ENCODE data around the gene PAX6. TPM values are rescaled to one million over a fixed set of nuclear protein-coding genes. Genes with fewer than 3 reads are reported as not detected.

PAX6 gene
- total RNA-seq, 2 donors from 2014 or later = 0.46 to 0.76 TPM

GRCh38 chr11:31819621-31820437 is 8.7 kb upstream of the PAX6 start:
- Mint-ChIP-seq H3K4me1 (ENCODE audit: low read depth) (peaks cover 30% of the 10 kb centered on the region), H3K27ac (no peak overlapping the region), H3K27me3 (ENCODE audit: low read depth) (peaks cover 82% of the 10 kb centered on the region), H3K9me3 (no peaks in the 10 kb centered on the region), H3K36me3 (ENCODE audit: insufficient read depth in 2 of 2) (peaks cover 0 to 4% of the 10 kb centered on the region in 2 donors), H3K4me3 (no peak overlapping the region)
- peak in 1 of 2 donors; percentile 5 for DNase-seq
- peak in 1 of 2 donors; percentile 6 for ATAC-seq (replicated peaks in 1 of 2)

GRCh38 chr11:31818874-31819331 is 7.8 kb upstream of the PAX6 start:
- H3K27me3 Mint-ChIP-seq (ENCODE audit: low read depth) = peaks cover 80% of the 10 kb centered on the region
- H3K9me3 Mint-ChIP-seq = no peaks in the 10 kb centered on the region
- peaks cover 0 to 4% of the 10 kb centered on the region in 2 donors for H3K36me3 Mint-ChIP-seq (ENCODE audit: insufficient read depth in 2 of 2)
- ATAC-seq (replicated peaks in 1 of 2) (no peak), DNase-seq (no peak)
- no peak overlapping the region for H3K4me3 Mint-ChIP-seq
- H3K27ac Mint-ChIP-seq = no peak overlapping the region
- H3K4me1 Mint-ChIP-seq (ENCODE audit: low read depth) = peaks cover 32% of the 10 kb centered on the region

GRCh38 chr11:31818425-31818755 is 7.3 kb upstream of the PAX6 start:
- Mint-ChIP-seq H3K36me3 (ENCODE audit: insufficient read depth in 2 of 2) (peaks cover 0 to 4% of the 10 kb centered on the region in 2 donors), H3K4me3 (peak overlapping the region; percentile 45 to 56), H3K4me1 (ENCODE audit: low read depth) (peaks cover 32% of the 10 kb centered on the region), H3K27me3 (ENCODE audit: low read depth) (peaks cover 75% of the 10 kb centered on the region), H3K27ac (no peak overlapping the region), H3K9me3 (no peaks in the 10 kb centered on the region)
- DNase-seq (no peak), ATAC-seq (replicated peaks in 1 of 2) (no peak)

GRCh38 chr11:31817621-31818424 is 6.7 kb upstream of the PAX6 start:
- DNase-seq (no peak), ATAC-seq (replicated peaks in 1 of 2) (peak in 1 of 2 donors; percentile 5)
- peaks cover 32% of the 10 kb centered on the region for H3K4me1 Mint-ChIP-seq (ENCODE audit: low read depth)
- H3K27ac Mint-ChIP-seq = no peak overlapping the region
- peak overlapping the region; percentile 79 for H3K4me3 Mint-ChIP-seq
- peaks cover 0 to 4% of the 10 kb centered on the region in 2 donors for H3K36me3 Mint-ChIP-seq (ENCODE audit: insufficient read depth in 2 of 2)
- peaks cover 69% of the 10 kb centered on the region for H3K27me3 Mint-ChIP-seq (ENCODE audit: low read depth)
- H3K9me3 Mint-ChIP-seq = no peaks in the 10 kb centered on the region

GRCh38 chr11:31817054-31817620 is 6.0 kb upstream of the PAX6 start:
- H3K27ac Mint-ChIP-seq = peak overlapping the region; percentile 15
- no peaks in the 10 kb centered on the region for H3K9me3 Mint-ChIP-seq
- H3K4me1 Mint-ChIP-seq (ENCODE audit: low read depth) = peaks cover 37% of the 10 kb centered on the region
- no peak for DNase-seq
- peaks cover 68% of the 10 kb centered on the region for H3K27me3 Mint-ChIP-seq (ENCODE audit: low read depth)
- peaks cover 0 to 4% of the 10 kb centered on the region in 2 donors for H3K36me3 Mint-ChIP-seq (ENCODE audit: insufficient read depth in 2 of 2)
- H3K4me3 Mint-ChIP-seq = peak overlapping the region; percentile 79
- no peak for ATAC-seq (replicated peaks in 1 of 2)

- H3K4me1 Mint-ChIP-seq (ENCODE audit: low read depth) = peaks cover 42% of the 10 kb centered on the region
- no peak for DNase-seq
- no peaks in the 10 kb centered on the region for H3K9me3 Mint-ChIP-seq
- H3K4me3 Mint-ChIP-seq = peak overlapping the region; percentile 84 to 85
- H3K27ac Mint-ChIP-seq = peak overlapping the region; percentile 77
- peaks cover 68% of the 10 kb centered on the region for H3K27me3 Mint-ChIP-seq (ENCODE audit: low read depth)
- peaks cover 0 to 7% of the 10 kb centered on the region in 2 donors for H3K36me3 Mint-ChIP-seq (ENCODE audit: insufficient read depth in 2 of 2)
- ATAC-seq (replicated peaks in 1 of 2) = no peak
Measured at GRCh38 chr11:31816468-31817053, 5.4 kb upstream of the PAX6 start.

GRCh38 chr11:31815711-31816467 is 4.8 kb upstream of the PAX6 start:
- DNase-seq = no peak
- Mint-ChIP-seq H3K9me3 (no peaks in the 10 kb centered on the region), H3K4me1 (ENCODE audit: low read depth) (peaks cover 46% of the 10 kb centered on the region), H3K36me3 (ENCODE audit: insufficient read depth in 2 of 2) (peaks cover 0 to 7% of the 10 kb centered on the region in 2 donors), H3K27me3 (ENCODE audit: low read depth) (peaks cover 65% of the 10 kb centered on the region), H3K4me3 (peak overlapping the region; percentile 84 to 85), H3K27ac (peak overlapping the region; percentile 77)
- ATAC-seq (replicated peaks in 1 of 2) = no peak

GRCh38 chr11:31814176-31814868 is 3.2 kb upstream of the PAX6 start:
- no peak overlapping the region for H3K27ac Mint-ChIP-seq
- peaks cover 62% of the 10 kb centered on the region for H3K27me3 Mint-ChIP-seq (ENCODE audit: low read depth)
- H3K4me1 Mint-ChIP-seq (ENCODE audit: low read depth) = peaks cover 46% of the 10 kb centered on the region

GRCh38 chr11:31813391-31814175 is 2.5 kb upstream of the PAX6 start:
- Mint-ChIP-seq H3K27ac (no peak overlapping the region), H3K4me1 (ENCODE audit: low read depth) (peaks cover 53% of the 10 kb centered on the region), H3K4me3 (peak overlapping the region; percentile 73 to 90), H3K9me3 (no peaks in the 10 kb centered on the region), H3K27me3 (ENCODE audit: low read depth) (peaks cover 64% of the 10 kb centered on the region), H3K36me3 (ENCODE audit: insufficient read depth in 2 of 2) (peaks cover 3 to 9% of the 10 kb centered on the region in 2 donors)
- ATAC-seq (replicated peaks in 1 of 2) = no peak
- no peak for DNase-seq

More at GRCh38 chr11:31814176-31814868, 3.2 kb upstream of the PAX6 start:
- Mint-ChIP-seq H3K4me3 (peak overlapping the region; percentile 84 to 85), H3K9me3 (no peaks in the 10 kb centered on the region), H3K36me3 (ENCODE audit: insufficient read depth in 2 of 2) (peaks cover 3 to 9% of the 10 kb centered on the region in 2 donors)
- ATAC-seq (replicated peaks in 1 of 2) (no peak), DNase-seq (no peak)

- peak overlapping the region; percentile 78 to 90 for H3K4me3 Mint-ChIP-seq
Measured at GRCh38 chr11:31812383-31813381, 1.6 kb upstream of the PAX6 start.

More at GRCh38 chr11:31812383-31813381, 1.6 kb upstream of the PAX6 start:
- Mint-ChIP-seq H3K27me3 (ENCODE audit: low read depth) (peaks cover 68% of the 10 kb centered on the region), H3K4me1 (ENCODE audit: low read depth) (peaks cover 57% of the 10 kb centered on the region), H3K36me3 (ENCODE audit: insufficient read depth in 2 of 2) (peaks cover 3 to 9% of the 10 kb centered on the region in 2 donors), H3K9me3 (no peaks in the 10 kb centered on the region), H3K27ac (peak overlapping the region; percentile 12)
- DNase-seq = no peak
- ATAC-seq (replicated peaks in 1 of 2) = peak in 1 of 2 donors; percentile 7

Measured in activated T-cell treated with anti-CD3 and anti-CD28 coated beads, Interleukin-2, amount 50 U/mL, for 72 hours (primary cell).